GM19328 (cell line): Measurements from ENCODE around the gene PEX14.

Experiments used
- ATAC-seq: cut with Tn5 transposase; IDR thresholded peaks from one replicate; pipeline ENCODE4 v1.9.1; 2021; ENCODE audit warnings: mild to moderate bottlenecking, moderate library complexity; ENCODE audit not compliant: unreplicated experiment

The PEX14 gene

DNA sequence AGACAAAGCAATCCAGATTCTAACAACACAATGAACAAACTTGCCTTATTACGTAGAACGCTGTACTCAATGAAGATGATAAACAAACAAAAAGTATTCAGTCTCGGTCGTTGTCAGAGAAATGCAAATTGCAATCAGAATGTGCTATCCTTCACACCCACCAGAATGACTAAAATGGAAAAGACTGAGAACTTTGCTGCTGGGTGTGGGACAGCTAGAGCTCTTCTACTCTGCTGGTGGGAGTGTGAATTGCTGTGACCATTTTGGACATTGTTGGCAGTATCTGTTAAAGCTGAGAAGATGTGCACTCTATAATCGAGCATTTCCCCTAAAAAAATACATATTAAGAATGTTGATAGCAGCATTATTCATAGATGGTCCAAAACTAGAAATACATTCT, 111.4 kb downstream of the PEX14 start:
- ATAC-seq, result no peak

GRCh38 chr1:10588640-10589039, 113.9 kb downstream of the PEX14 start:
- ATAC-seq, result no peak

GRCh38 chr1:10589074-10589473, 114.3 kb downstream of the PEX14 start:
- ATAC-seq, result no peak

DNA sequence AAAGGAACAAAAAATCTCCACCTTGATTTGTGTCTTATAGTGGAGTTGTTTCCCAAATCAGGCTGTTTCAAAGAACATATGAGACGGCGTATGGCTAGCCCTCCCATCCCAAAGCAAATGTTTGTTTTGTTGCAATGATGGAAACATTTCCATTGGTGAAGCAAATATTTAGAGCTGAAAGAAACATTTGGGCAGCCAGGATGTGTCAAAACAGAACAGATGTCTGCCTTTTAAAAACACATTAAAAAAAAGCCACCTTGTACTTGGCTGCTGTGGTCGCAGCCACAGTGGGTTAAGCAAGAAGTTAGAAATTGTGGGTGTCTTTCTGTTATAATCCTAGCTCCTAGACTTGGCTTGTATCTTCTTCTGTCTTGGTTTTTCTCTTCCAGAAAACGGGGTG, 116.3 kb downstream of the PEX14 start:
- no peak for ATAC-seq

DNA sequence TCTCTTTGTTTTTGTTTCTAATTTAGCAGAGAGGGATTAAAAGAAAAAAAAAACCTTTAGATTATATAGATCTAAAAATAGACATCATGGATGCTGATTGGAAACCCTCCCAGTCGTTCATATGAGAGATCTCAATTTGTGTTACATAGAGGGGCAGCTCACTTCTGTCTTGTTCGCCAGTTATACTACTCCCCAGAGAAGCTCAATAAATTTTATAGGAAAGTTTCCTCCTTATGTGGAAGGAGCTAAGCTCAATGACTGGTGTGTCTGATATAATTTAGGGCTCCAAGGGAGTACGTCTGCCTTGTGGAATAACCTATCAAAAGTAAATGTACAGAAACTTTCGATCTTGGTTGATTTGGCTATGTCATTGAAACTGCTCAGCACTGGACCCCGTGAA, 117.6 kb downstream of the PEX14 start:
- ATAC-seq, result no peak

- no peak for ATAC-seq
These were observed 119.0 kb downstream of the PEX14 start for GRCh38 chr1:10593750-10594149.

DNA sequence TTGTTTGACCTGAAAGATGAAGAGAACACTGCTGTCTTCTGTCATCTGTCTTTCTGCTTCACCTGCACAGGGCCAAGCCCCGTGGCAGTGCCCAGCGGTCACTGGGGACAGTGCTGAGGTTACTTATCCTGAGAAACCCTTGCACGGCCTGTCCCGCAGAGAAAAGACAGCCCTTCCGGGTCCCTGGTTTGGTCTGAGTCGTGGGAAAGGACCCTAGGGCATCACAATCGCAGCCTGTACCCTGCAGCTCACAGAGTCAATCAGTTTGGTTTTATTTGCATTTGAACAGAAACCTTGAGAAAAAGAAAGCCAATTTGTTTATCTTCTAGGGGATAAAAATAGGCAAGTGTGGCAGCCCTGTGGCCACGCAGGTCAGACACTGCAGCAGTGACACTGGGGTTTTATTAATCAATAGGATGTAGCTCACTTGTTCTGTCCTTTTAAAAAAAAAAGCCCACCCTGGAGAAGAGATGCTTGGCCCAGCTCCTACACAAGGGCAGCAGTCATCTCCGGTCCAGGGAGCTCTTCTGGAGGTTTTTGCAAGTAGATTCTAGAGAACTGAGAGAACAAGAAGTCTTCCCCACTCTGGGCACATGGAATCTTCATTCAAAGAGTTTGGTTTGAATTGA, 120.0 kb downstream of the PEX14 start:
- no peak for ATAC-seq

DNA sequence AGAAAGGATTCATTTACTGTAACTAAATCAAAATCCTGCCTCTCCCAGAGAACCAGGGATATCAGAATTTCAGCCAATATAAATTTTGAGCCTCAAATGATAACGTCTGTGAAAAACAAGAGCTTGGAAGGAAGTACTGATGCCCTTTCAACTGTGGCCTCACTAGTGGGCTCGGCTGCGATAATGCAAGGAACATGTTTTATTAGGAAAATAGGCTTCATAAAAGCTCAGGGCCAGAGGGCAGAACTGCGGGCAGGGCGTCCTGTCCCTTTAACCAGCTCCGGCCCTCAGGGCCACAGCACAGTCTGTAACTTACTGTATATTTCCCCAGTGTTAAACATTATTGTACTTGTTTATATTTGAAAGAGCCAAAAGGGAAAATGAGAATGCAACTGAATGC, 122.0 kb downstream of the PEX14 start:
- no peak for ATAC-seq

DNA sequence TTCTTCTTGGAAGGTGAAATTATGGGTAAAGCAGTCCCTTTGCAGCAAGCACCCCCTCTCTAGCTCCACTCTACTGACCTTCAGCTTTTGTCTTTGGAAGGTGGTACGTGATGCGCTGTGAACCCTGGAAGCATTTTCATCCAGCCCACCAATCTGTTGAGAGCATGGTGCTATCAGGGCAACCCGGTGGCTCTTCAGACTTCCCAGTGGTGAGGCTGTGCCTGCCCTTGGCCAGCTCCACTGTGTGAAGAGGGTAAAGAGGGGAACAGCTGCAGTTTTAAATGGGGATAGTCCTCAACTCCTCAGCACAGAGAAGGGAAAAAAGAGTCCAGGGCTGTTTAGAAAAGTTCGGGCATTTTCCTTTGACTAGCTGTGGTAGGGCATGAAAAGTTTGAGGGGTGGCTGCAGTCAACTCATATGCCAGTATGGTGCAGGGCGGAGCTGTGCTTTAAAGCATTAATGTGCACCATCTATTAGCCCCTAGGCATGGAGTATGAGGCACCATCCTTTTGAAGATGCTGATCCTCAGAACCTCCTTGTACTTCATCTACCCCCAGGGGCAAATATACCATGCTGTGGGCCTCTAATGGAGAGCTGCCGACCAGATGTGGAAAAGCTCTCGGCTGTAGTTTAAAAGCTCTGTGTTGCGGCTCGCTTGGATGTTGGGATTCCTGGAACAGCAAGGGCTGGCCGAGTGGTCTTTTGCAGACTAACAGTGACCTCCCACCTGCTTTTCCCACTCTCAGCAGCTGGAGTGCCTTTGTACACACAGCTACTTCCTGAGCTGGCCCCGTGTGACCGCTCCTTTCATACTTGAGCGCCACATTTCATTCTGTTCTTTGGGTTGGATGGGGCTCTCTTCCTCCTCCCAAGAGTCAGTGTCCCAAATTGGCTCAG, 123.0 kb downstream of the PEX14 start:
- ATAC-seq, result no peak

- ATAC-seq, result no peak
These were observed 123.6 kb downstream of the PEX14 start for GRCh38 chr1:10598389-10598702.

DNA sequence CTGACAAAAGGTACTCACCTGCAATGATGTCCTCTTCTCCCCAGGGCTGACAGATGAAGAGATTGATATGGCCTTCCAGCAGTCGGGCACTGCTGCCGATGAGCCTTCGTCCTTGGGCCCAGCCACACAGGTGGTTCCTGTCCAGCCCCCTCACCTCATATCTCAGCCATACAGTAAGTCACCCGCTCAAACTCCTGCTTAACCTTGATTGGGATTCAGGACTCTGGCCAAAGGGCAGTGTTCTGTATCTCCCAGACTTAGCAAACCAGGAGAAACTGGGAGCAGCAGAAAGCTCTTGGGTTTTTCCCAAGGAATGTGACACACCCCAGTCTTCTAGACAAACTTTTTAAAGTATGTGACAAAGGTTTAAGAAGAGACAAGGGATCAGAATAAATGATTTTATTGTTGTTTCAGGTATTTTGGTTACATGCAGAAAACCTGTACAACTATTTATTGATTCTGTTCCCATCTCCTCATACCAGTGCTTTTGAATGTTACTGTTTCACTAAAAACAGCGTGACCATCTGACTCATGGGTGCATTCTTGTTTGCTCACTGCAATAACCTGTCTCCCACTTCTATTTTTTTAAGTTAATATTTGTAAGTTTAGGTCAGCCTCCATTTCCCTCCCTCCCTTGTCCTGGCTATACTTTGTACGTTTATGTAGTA, 124.6 kb downstream of the PEX14 start:
- no peak for ATAC-seq

- no peak for ATAC-seq
These were observed 126.8 kb downstream of the PEX14 start for GRCh38 chr1:10601342-10602070.

DNA sequence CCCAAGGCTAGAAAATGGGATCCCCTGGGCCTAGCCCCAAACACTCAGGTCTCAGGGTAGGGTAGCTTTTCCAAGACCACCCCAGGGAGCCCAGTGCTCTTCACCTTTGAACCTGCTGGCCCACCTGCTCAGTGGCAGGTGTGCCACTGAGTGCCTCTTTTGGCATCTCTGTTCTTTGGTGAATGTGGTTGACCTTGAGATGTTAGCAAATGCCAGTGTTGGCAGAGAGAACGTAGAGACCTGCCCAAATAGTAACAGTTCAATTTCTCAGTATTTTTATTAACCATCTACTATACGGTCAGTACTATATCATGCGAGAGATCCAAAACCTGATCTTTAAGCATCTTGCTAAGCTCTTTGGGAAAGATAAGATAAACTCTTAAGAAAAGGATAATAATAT, 128.2 kb downstream of the PEX14 start:
- no peak for ATAC-seq

DNA sequence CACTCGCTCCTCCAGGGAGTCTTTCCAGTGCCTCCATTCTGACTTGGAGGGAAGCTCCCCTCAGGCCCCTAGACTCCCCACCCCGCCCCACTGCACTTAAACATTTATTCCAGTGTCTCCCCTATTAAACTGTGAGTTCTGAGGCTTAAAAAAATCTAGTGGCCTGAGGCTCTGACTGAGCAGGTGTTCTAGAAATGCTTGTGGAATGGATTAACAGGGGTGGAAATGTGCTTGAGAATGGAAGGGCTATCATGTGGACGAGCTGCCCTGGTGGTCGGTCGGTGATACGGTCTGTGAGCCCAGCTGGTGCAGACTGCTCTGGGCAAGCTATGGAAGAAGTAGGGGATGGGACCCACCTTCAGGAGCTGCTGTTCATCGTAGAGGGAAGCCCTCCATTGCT, 130.2 kb downstream of the PEX14 start:
- ATAC-seq, result no peak

GRCh38 chr1:10606064-10606463, 131.3 kb downstream of the PEX14 start:
- ATAC-seq, result no peak

DNA sequence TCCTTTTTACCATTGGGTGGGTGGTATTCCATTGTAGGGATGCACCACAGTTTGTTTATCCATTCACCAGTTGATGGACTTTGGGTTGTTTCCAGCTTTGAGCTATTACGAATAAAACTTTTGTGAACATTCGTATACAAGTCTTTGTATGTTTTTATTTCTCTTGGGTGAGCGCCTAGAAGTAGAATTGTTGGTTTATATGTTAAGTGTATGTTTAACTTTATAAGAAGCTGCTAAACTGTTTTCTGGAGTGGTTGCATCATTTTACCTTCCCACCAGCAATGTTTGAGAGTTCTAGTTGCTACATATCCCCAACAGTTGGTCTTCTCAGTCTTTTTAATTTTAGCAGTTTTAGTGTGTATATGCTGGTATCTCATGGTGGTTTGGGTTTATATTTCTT, 132.5 kb downstream of the PEX14 start:
- no peak for ATAC-seq

DNA sequence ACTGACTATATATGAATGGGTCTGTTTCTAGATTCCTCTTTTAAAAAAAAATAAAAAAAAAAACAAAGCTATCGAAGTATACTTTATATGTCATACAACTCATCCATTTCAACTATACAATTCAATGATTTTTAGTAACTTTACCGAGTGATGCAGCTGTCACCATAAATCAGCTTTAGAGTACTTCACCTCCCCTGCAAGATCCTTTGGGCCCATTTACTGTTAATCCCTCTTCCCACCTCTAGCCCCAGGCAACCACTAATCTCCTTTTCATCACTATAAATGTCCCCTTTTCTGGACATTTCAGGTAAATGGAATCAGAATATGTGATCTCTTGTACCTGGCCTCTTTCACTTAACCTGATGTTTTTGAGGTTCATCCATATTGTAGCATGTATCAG, 133.9 kb downstream of the PEX14 start:
- no peak for ATAC-seq

DNA sequence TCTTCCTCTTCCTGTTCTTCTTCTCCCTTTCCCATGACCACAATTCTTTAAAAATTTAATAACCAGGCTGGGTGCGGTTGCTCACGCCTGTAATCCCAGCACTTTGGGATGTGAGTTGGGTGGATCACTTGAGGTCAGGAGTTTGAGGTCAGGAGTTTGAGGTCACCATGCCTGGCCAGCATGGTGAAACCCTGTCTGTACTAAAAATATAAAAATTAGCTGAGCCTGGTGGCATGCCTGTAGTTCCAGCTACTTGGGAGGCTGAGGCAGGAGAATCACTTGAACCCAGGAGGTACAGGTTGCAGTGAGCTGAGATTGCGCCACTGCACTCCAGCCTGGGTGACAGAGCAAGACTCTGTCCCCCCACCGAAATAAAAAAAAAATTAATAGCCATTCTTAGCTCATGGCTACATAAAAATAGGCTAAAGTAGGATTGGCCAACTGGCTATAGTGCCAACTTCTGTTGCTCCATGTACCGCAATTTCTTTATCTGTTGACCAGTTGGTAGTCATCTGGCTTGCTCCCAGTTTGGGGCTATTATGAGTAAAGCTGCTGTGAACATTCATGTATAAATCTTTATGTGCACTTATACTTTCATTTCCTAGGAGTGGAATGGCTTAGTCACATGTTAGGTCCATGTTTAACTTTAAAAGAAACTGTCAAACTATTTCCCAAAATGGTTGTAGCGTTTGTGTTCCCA, 136.3 kb downstream of the PEX14 start:
- no peak for ATAC-seq

- no peak for ATAC-seq
These were observed 137.8 kb downstream of the PEX14 start for GRCh38 chr1:10612436-10613160.

DNA sequence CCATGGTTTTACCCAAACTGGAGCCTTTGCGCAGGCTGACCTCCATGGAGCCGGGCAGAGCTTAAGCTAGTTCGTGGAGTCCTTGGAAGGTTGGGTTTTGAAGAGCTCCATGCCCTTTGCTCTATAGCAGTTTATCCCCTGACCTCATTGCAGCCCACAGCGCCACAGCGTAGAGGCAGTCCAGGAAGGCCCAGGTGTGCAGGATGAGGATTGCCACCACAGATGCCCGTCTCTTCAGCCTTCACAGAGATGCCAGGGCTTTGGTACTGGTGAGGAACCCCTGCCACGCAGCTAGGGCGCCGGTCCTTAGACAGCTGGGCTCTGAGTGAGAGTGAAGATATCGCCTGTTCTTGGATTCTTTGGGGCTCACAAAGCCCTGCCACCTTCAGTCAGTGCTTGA, 138.6 kb downstream of the PEX14 start:
- no peak for ATAC-seq
